ENCODE data around the gene ZFHX3. TPM values are rescaled to one million over a fixed set of nuclear protein-coding genes. Genes with fewer than 3 reads are reported as not detected.
"Not testable (repeated sequence)": the region's sequence is repeated elsewhere in the genome, so short reads cannot be mapped to it uniquely, and the experiment has no call there.

Gene ZFHX3
- total and polyA plus RNA-seq, 10 of the 15 experiments (the other 5 are each of a cell fraction or from before 2014, with no cell fraction given): 0.68 to 8.6 (median 2.0) TPM

- DNase-seq (ENCODE audit: low read depth, low spot score) (no peak), FAIRE-seq (no peak), ATAC-seq (no peak)
- Histone ChIP-seq H3K27ac (ENCODE audit: control insufficient read depth, insufficient read depth) (no peak overlapping the region), H3K27me3 (replicated peaks in 1 of 2; ENCODE audit: control insufficient read depth in 2 of 2, insufficient read depth in 2 of 2, low read length in 1 of 2) (no peaks in the 10 kb centered on the region), H3K4me3 (no peak overlapping the region), H4K20me1 (ENCODE audit: control insufficient read depth, insufficient read depth) (no peaks in the 10 kb centered on the region), H3K4me1 (ENCODE audit: control insufficient read depth, insufficient read depth, low read length) (no peaks in the 10 kb centered on the region), H2AFZ (ENCODE audit: control insufficient read depth, low read depth, low read length) (no peak overlapping the region), H3K9me3 (replicated peaks; ENCODE audit: control insufficient read depth, insufficient read depth, low read length) (no peaks in the 10 kb centered on the region), H3K9ac (ENCODE audit: control insufficient read depth, insufficient read depth, low read length) (no peak overlapping the region), H3K79me2 (ENCODE audit: control insufficient read depth, insufficient read depth, low read length) (no peaks in the 10 kb centered on the region), H3K4me2 (ENCODE audit: control insufficient read depth, insufficient read depth) (no peak overlapping the region), H3K36me3 (ENCODE audit: control insufficient read depth in 2 of 2, insufficient read depth in 2 of 2, low read length in 1 of 2) (no peaks in the 10 kb centered on the region)
- TF ChIP-seq NBN (IDR thresholded peaks at IDR 0.05): no peak
- TF ChIP-seq NR2C1 (IDR thresholded peaks at IDR 0.05): no peak
- no peak for TF ChIP-seq CHD2 (IDR thresholded peaks at IDR 0.05; ENCODE audit: borderline replicate concordance, low read depth, low read length)
- ChIA-PET RAD21 (ENCODE audit: unreplicated experiment) (no interaction called here), SMC1A (ENCODE audit: uncharacterized antibody, unreplicated experiment) (no interaction called here), POLR2A (no interaction called here), CTCF (no interaction called here)
- in situ Hi-C loops (cut with MboI): no loop called here
- 83% methylated on average over 14 of the region's 14 CpGs for WGBS (ENCODE audit: insufficient coverage, insufficient replicate concordance, low lambda C conversion rate, missing lambda C conversion rate)
- intact Hi-C loops (cut with micrococcal nuclease; ENCODE audit: unreplicated experiment): no loop called here
- BruUV-seq (replicated peaks): no TSS peak
These were observed 57.4 kb downstream of the ZFHX3 start for GRCh38 chr16:72990571-72990970.

DNA sequence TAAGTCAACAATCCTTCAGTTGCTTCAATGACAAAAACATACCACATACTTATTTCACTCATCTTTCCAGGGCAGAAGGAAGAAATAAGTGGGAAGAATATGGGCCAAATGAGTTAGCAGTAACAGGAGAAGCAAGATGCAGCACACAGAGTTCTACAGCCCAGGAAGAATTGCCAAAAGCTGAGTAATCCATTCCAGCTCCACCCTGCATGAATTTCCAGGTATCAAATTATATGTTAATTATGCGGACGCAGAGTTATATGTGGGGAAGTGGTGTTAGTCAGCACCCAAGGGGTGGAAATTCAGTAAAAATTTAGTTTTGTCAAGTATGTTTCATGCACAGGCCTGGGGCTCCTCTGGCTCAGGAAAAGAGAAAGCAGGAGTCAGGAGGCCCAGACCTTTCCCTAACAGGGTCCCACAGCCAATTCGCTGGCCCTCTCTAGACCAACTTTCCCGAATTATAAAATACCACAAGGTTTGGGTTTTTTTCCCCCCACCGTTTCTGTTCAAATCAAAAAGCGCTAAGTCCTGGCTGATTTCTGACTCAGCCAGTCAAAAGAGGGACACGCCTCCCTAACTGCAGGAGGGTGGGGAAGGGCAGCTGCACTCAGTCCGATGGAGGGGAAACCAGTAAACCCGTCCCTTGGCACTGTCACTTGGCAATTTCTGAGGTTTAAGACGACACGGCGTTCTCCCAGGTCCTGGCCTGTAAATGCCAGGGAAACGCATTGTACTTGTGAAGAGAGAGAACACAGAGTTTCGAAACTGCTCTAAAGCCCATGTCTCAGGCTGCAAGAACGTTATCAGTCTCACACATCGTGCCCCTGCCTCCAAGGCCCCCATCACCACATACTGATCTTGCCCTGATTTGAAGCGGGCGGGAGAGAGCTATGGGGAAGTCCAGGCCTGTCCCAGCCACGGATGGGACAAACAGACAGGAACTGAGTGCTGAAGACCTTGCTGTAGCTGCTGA, 58.1 kb downstream of the ZFHX3 start:
- in situ Hi-C loops (cut with MboI): no loop called here
- WGBS (ENCODE audit: insufficient coverage, insufficient replicate concordance, low lambda C conversion rate, missing lambda C conversion rate): 58% methylated on average over 19 of the region's 19 CpGs

GRCh38 chr16:72989203-72989578, 58.7 kb downstream of the ZFHX3 start:
- POLR2A ChIA-PET; ATAC-seq; in situ Hi-C loops (cut with MboI); H3K27ac ChIP-seq (ENCODE audit: control insufficient read depth, insufficient read depth); H3K4me1 ChIP-seq (ENCODE audit: control insufficient read depth, insufficient read depth, low read length); H3K4me2 ChIP-seq (ENCODE audit: control insufficient read depth, insufficient read depth); intact Hi-C loops (cut with micrococcal nuclease; ENCODE audit: unreplicated experiment); SMC1A ChIA-PET (ENCODE audit: uncharacterized antibody, unreplicated experiment); H3K36me3 ChIP-seq (ENCODE audit: control insufficient read depth in 2 of 2, insufficient read depth in 2 of 2, low read length in 1 of 2); H3K79me2 ChIP-seq (ENCODE audit: control insufficient read depth, insufficient read depth, low read length); FAIRE-seq; H3K27me3 ChIP-seq (replicated peaks in 1 of 2; ENCODE audit: control insufficient read depth in 2 of 2, insufficient read depth in 2 of 2, low read length in 1 of 2); DNase-seq (ENCODE audit: low read depth, low spot score); H3K9me3 ChIP-seq (replicated peaks; ENCODE audit: control insufficient read depth, insufficient read depth, low read length); BruUV-seq (replicated peaks); H2AFZ ChIP-seq (ENCODE audit: control insufficient read depth, low read depth, low read length); H4K20me1 ChIP-seq (ENCODE audit: control insufficient read depth, insufficient read depth); H3K4me3 ChIP-seq; H3K9ac ChIP-seq (ENCODE audit: control insufficient read depth, insufficient read depth, low read length); RAD21 ChIA-PET (ENCODE audit: unreplicated experiment); CTCF ChIA-PET: not testable (repeated sequence)
- WGBS (ENCODE audit: insufficient coverage, insufficient replicate concordance, low lambda C conversion rate, missing lambda C conversion rate): 87% methylated on average over 7 of the region's 7 CpGs

More for the DNA sequence above, 58.1 kb downstream of the ZFHX3 start:
- Histone ChIP-seq H3K4me1 (ENCODE audit: control insufficient read depth, insufficient read depth, low read length) (no peaks in the 10 kb centered on the region), H3K4me3 (no peak overlapping the region), H3K9me3 (replicated peaks; ENCODE audit: control insufficient read depth, insufficient read depth, low read length) (no peaks in the 10 kb centered on the region), H3K36me3 (ENCODE audit: control insufficient read depth in 2 of 2, insufficient read depth in 2 of 2, low read length in 1 of 2) (no peaks in the 10 kb centered on the region), H3K79me2 (ENCODE audit: control insufficient read depth, insufficient read depth, low read length) (no peaks in the 10 kb centered on the region), H3K9ac (ENCODE audit: control insufficient read depth, insufficient read depth, low read length) (no peak overlapping the region), H3K27me3 (replicated peaks in 1 of 2; ENCODE audit: control insufficient read depth in 2 of 2, insufficient read depth in 2 of 2, low read length in 1 of 2) (no peaks in the 10 kb centered on the region), H2AFZ (ENCODE audit: control insufficient read depth, low read depth, low read length) (no peak overlapping the region), H4K20me1 (ENCODE audit: control insufficient read depth, insufficient read depth) (no peaks in the 10 kb centered on the region), H3K4me2 (ENCODE audit: control insufficient read depth, insufficient read depth) (no peak overlapping the region), H3K27ac (ENCODE audit: control insufficient read depth, insufficient read depth) (no peak overlapping the region)
- intact Hi-C loops (cut with micrococcal nuclease; ENCODE audit: unreplicated experiment): no loop called here
- ChIA-PET SMC1A (ENCODE audit: uncharacterized antibody, unreplicated experiment) (no interaction called here), POLR2A (no interaction called here), RAD21 (ENCODE audit: unreplicated experiment) (no interaction called here), CTCF (no interaction called here)
- ATAC-seq (no peak), FAIRE-seq (no peak), DNase-seq (ENCODE audit: low read depth, low spot score) (no peak)
- no TSS peak for BruUV-seq (replicated peaks)
- TF ChIP-seq WRNIP1 (IDR thresholded peaks at IDR 0.05; ENCODE audit: borderline replicate concordance, low read depth, low read length) (no peak), HSF1 (IDR thresholded peaks at IDR 0.05; ENCODE audit: low read depth, low read length) (no peak)
